Nephron (organoid): Measurements from ENCODE around the gene PDIA6.

Experiments
- H3K27ac Mint-ChIP-seq, 3 experiments: 2 replicates each; pipeline ENCODE4 v1.8.0; 2020; ENCODE audit warnings: mixed read lengths in 3 of 3, mild to moderate bottlenecking in 2 of 3, moderate library complexity in 1 of 3
- H3K27me3 Mint-ChIP-seq: 2 replicates; pipeline ENCODE4 v1.8.0; 2021; ENCODE audit warnings: low read depth, mild to moderate bottlenecking, moderate library complexity, mixed read lengths
- H3K36me3 Mint-ChIP-seq: 2 replicates; pipeline ENCODE4 v1.8.0; 2020; ENCODE audit warnings: low read depth, mixed read lengths
- H3K4me1 Mint-ChIP-seq: 2 replicates; pipeline ENCODE4 v1.8.0; 2020; ENCODE audit warnings: mixed read lengths
- H3K4me3 Mint-ChIP-seq, 3 experiments: 2 replicates each; pipeline ENCODE4 v1.8.0; 2020; ENCODE audit warnings: mild to moderate bottlenecking in 3 of 3, mixed read lengths in 3 of 3, moderate library complexity in 2 of 3
- H3K9me3 Mint-ChIP-seq: 2 replicates; pipeline ENCODE4 v1.8.0; 2020; ENCODE audit warnings: mixed read lengths
- CTCF ChIP-seq, 3 experiments: fragments of 200-600 bp; sonication (generic); IDR thresholded peaks; one replicate each; pipeline ENCODE4 v1.5.0; 2021; ENCODE audit warnings: antibody characterized with exemption in 3 of 3; ENCODE audit not compliant: unreplicated experiment in 3 of 3

PDIA6 gene

GRCh38 chr2:10765461-10765860 lies 47.1 kb downstream of the PDIA6 start:
- Mint-ChIP-seq H3K27me3 (no peaks in the 10 kb centered on the region), H3K4me1 (no peaks in the 10 kb centered on the region), H3K9me3 (no peaks in the 10 kb centered on the region), H3K27ac (no peak overlapping the region), H3K36me3 (no peaks in the 10 kb centered on the region), H3K4me3 (no peak overlapping the region)
- TF ChIP-seq CTCF (IDR thresholded peaks at IDR 0.05; ENCODE audit: unreplicated experiment in 3 of 3): no peak

- H3K27me3 Mint-ChIP-seq: peaks cover 3% of the 10 kb centered on the region
- H3K4me3 Mint-ChIP-seq: no peak overlapping the region
- no peaks in the 10 kb centered on the region for H3K36me3 Mint-ChIP-seq
- no peak for TF ChIP-seq CTCF (IDR thresholded peaks at IDR 0.05; ENCODE audit: unreplicated experiment in 3 of 3)
- no peak overlapping the region for H3K27ac Mint-ChIP-seq
- no peaks in the 10 kb centered on the region for H3K4me1 Mint-ChIP-seq
- no peaks in the 10 kb centered on the region for H3K9me3 Mint-ChIP-seq
Observed at GRCh38 chr2:10764896-10765295, 47.7 kb downstream of the PDIA6 start.

GRCh38 chr2:10764096-10764785 lies 48.3 kb downstream of the PDIA6 start:
- Mint-ChIP-seq H3K4me1 (no peaks in the 10 kb centered on the region), H3K9me3 (no peaks in the 10 kb centered on the region), H3K36me3 (no peaks in the 10 kb centered on the region), H3K27ac (no peak overlapping the region), H3K27me3 (peaks cover 3% of the 10 kb centered on the region), H3K4me3 (no peak overlapping the region)
- TF ChIP-seq CTCF (IDR thresholded peaks at IDR 0.05; ENCODE audit: unreplicated experiment in 3 of 3): no peak

GRCh38 chr2:10763461-10763800 lies 49.2 kb downstream of the PDIA6 start:
- H3K4me3 Mint-ChIP-seq: no peak overlapping the region
- no peaks in the 10 kb centered on the region for H3K4me1 Mint-ChIP-seq
- H3K27me3 Mint-ChIP-seq: peaks cover 3% of the 10 kb centered on the region
- TF ChIP-seq CTCF (IDR thresholded peaks at IDR 0.05; ENCODE audit: unreplicated experiment in 3 of 3): no peak
- no peak overlapping the region for H3K27ac Mint-ChIP-seq
- no peaks in the 10 kb centered on the region for H3K36me3 Mint-ChIP-seq
- H3K9me3 Mint-ChIP-seq: no peaks in the 10 kb centered on the region

- Mint-ChIP-seq H3K27me3 (peaks cover 3% of the 10 kb centered on the region), H3K9me3 (no peaks in the 10 kb centered on the region)
Observed at GRCh38 chr2:10762651-10763460, 49.7 kb downstream of the PDIA6 start.

More at GRCh38 chr2:10762651-10763460, 49.7 kb downstream of the PDIA6 start:
- Mint-ChIP-seq H3K4me1 (no peaks in the 10 kb centered on the region), H3K27ac (no peak overlapping the region), H3K36me3 (no peaks in the 10 kb centered on the region), H3K4me3 (no peak overlapping the region)
- no peak for TF ChIP-seq CTCF (IDR thresholded peaks at IDR 0.05; ENCODE audit: unreplicated experiment in 3 of 3)
